ENCODE data around the gene BTN1A1. TPM values are rescaled to one million over a fixed set of nuclear protein-coding genes. Genes with fewer than 3 reads are reported as not detected.

BTN1A1 gene
- total RNA-seq, 4 donors from 2014 or later: not detected

DNA sequence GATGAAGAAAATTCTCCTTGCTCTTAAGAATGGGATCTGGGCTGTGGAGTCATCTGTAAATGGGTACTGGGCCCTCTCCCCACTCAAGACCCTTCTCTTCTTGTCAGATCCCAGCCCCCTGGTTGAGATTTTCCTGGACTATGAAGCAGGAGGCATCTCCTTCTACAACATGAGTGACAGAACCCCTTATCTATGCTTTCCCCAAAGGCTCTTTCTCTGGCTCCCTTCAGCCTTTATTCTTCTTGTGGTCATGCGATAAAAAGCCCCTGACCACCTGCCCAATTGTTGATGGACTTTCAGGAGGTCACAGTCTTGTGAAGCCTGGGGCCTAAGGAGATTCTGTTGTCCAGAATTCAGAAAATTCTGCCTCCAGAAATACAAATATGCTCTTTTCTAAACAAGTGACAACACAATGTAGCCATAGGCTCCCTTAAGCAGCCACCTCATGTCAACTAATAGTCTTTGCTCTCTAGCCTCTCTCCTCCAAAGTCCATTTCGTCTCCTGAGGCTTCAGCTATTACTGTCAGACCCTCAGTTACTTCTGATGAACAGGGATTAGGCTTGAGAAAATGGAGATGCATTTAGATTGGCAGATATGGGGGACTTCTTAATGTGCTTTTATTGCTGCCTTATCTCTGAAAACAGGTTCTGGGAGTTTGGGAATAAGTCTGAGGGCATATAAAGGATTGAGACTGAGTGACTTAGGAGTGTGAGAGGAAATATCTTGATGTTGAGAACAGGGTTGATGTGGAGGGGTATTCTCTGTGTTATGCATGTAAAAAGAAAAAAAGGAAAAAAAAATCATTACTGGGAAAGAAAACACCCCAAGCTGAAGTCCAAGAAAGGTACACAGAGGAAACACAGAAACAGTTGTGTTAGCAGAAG lies 21.8 kb upstream of the BTN1A1 start:
- intact Hi-C loops (cut with DNase I; ENCODE audit: low total_unique reads): no loop called here
- 93 to 98% methylated on average over 2 of the region's 2 CpGs for WGBS, 2 donors
- H3K4me3 ChIP-seq (ENCODE audit: low read depth, poor library complexity, severe bottlenecking): no peak overlapping the region
- TF ChIP-seq POLR2A (IDR thresholded peaks at IDR 0.05): no peak
- TF ChIP-seq, protein P1, sequence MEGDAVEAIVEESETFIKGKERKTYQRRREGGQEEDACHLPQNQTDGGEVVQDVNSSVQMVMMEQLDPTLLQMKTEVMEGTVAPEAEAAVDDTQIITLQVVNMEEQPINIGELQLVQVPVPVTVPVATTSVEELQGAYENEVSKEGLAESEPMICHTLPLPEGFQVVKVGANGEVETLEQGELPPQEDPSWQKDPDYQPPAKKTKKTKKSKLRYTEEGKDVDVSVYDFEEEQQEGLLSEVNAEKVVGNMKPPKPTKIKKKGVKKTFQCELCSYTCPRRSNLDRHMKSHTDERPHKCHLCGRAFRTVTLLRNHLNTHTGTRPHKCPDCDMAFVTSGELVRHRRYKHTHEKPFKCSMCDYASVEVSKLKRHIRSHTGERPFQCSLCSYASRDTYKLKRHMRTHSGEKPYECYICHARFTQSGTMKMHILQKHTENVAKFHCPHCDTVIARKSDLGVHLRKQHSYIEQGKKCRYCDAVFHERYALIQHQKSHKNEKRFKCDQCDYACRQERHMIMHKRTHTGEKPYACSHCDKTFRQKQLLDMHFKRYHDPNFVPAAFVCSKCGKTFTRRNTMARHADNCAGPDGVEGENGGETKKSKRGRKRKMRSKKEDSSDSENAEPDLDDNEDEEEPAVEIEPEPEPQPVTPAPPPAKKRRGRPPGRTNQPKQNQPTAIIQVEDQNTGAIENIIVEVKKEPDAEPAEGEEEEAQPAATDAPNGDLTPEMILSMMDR (IDR thresholded peaks at IDR 0.05): no peak
- DNase-seq (ENCODE audit: low spot score in 2 of 2): no peak

DNA sequence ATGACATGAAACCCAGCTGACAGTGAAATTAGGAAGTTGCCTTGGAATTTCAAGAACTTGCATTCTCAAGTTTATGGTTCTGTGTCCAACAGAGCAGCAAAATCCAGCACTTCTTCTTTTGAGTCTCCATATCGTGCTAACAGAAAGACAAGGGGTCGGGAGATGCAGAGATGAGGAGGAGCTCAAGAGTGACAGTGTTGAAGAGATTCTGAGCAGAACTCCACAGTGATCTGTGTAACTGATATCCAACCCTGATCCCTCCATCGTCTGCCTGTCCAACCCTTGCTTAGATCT lies 21.2 kb upstream of the BTN1A1 start:
- no peak for DNase-seq (ENCODE audit: low spot score in 2 of 2)
- WGBS, 2 donors: 75 to 78% methylated on average over 3 of the region's 3 CpGs
- intact Hi-C loops (cut with DNase I; ENCODE audit: low total_unique reads): no loop called here
- H3K4me3 ChIP-seq (ENCODE audit: low read depth, poor library complexity, severe bottlenecking): no peak overlapping the region
- TF ChIP-seq POLR2A (IDR thresholded peaks at IDR 0.05): no peak
- TF ChIP-seq, protein P1 (IDR thresholded peaks at IDR 0.05): no peak

DNA sequence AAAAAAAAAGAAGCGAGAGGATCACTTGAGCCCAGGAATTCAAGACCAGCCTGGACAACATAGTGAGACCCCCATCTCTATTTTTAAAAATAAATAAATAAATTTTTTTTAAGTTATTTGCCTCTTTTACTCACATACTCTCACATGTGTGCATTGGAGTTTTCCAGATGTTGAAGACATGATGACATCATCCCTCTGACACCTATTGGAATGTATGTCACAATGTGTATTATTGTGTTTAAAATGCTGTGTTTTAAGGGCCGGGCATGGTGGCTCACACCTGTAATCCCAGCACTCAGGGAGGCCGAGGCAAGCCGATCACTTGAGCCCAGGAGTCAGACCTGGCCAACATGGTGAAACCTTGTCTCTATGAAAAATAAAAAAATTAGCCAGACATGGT lies 17.8 kb upstream of the BTN1A1 start:
- H3K4me3 ChIP-seq (ENCODE audit: low read depth, poor library complexity, severe bottlenecking): no peak overlapping the region
- intact Hi-C loops (cut with DNase I; ENCODE audit: low total_unique reads): no loop called here
- WGBS, 2 donors: 88 to 93% methylated on average over 4 of the region's 4 CpGs
- TF ChIP-seq, protein P1 (IDR thresholded peaks at IDR 0.05): no peak
- no peak for TF ChIP-seq POLR2A (IDR thresholded peaks at IDR 0.05)
- no peak for DNase-seq (ENCODE audit: low spot score in 2 of 2)

DNA sequence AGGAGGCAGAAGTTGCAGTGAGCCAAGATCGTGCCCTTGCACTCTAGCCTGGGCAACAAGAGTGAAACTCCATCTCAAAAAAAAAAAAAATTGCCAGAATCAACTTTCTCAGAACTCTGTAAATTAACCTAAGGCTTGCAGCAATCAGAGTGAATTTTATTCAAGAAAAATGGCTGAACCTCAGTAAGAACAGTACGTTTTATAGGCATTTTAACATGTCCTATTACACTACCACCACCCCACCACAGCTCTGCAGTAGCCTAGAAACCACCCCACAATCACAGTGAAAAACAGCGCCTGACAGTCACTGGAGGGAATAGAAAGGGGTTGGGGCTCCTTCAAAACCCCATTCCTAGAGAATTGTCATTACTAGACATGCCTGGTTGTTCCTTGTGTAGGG lies 16.4 kb upstream of the BTN1A1 start:
- TF ChIP-seq, protein P1 (IDR thresholded peaks at IDR 0.05): no peak
- no peak for TF ChIP-seq POLR2A (IDR thresholded peaks at IDR 0.05)

DNA sequence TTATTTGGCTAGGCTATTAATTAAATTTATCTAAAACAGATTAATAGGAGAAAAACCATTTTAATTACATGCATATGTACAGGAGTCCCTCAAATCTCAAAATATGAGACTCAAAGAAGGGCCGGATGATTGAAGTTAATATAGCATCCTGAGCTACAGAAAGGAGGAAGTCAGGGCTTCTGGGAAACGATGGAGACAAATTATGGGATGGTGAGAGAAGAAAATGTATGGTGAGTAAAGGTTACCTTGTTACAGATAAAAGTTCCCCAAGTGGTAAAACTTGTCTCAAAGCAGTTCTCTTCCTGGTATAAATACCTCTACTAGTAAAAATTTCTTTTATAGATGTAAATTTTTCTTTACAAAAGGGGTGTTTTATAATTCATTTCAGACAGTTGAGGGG lies 15.9 kb upstream of the BTN1A1 start:
- WGBS, 2 donors: 60 to 68% methylated on average over 2 of the region's 2 CpGs
- no peak overlapping the region for H3K4me3 ChIP-seq (ENCODE audit: low read depth, poor library complexity, severe bottlenecking)
- intact Hi-C loops (cut with DNase I; ENCODE audit: low total_unique reads): no loop called here
- DNase-seq (ENCODE audit: low spot score in 2 of 2): no peak
- TF ChIP-seq POLR2A (IDR thresholded peaks at IDR 0.05): no peak
- TF ChIP-seq, protein P1 (IDR thresholded peaks at IDR 0.05): no peak

More for the DNA sequence above, 16.4 kb upstream of the BTN1A1 start:
- 90 to 94% methylated on average over 3 of the region's 3 CpGs for WGBS, 2 donors
- H3K4me3 ChIP-seq (ENCODE audit: low read depth, poor library complexity, severe bottlenecking): no peak overlapping the region
- no peak for DNase-seq (ENCODE audit: low spot score in 2 of 2)
- intact Hi-C loops (cut with DNase I; ENCODE audit: low total_unique reads): no loop called here

All from lower leg skin (tissue), 4 donors.